ENCODE results near the gene ZNF12.

The ZNF12 gene

GRCh38 chr7:6647541-6647940 lies 59.2 kb downstream of the ZNF12 start:
- Histone ChIP-seq H3K4me1 (ENCODE audit: control insufficient read depth, insufficient read depth, low read length) (no peaks in the 10 kb centered on the region), H3K27ac (ENCODE audit: low read length) (no peak overlapping the region)
- DNase-seq (ENCODE audit: low read depth, low spot score) = no peak

DNA sequence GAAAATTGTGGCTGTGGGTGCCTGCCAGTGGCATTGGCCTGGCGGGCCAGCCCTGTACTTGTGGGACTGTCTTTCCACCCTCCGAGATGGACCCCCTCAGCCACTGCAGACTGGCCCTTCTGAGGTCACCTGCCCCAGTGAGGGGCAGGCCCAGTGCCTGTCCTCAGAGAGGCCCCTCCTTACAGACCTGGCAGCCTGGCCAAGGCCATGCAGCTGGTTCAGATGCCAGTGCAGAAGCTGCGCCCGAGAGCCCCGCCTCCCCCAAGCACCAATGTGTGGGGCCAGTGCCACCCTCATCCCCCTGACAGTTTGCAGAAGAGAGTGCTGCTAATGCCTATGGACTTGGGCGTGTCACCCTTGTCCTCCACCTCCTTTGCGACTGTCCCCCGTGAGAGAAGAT lies 59.7 kb downstream of the ZNF12 start:
- no peak for DNase-seq (ENCODE audit: low read depth, low spot score)
- H3K4me1 ChIP-seq (ENCODE audit: control insufficient read depth, insufficient read depth, low read length) = no peaks in the 10 kb centered on the region
- no peak overlapping the region for H3K27ac ChIP-seq (ENCODE audit: low read length)
- no peaks in the 10 kb centered on the region for H3K9me3 ChIP-seq (ENCODE audit: control insufficient read depth, insufficient read depth, low read length)
- no peaks in the 10 kb centered on the region for H3K27me3 ChIP-seq (ENCODE audit: control insufficient read depth, insufficient read depth, low read length)
- no CpG with 5 or more reads among the region's 8 CpGs for WGBS (ENCODE audit: insufficient coverage, insufficient read length)
- H3K36me3 ChIP-seq (ENCODE audit: control insufficient read depth, insufficient read depth, low read length) = peaks cover 5% of the 10 kb centered on the region
- no peak overlapping the region for H3K4me3 ChIP-seq (ENCODE audit: low read length)

More at GRCh38 chr7:6647541-6647940, 59.2 kb downstream of the ZNF12 start:
- Histone ChIP-seq H3K27me3 (ENCODE audit: control insufficient read depth, insufficient read depth, low read length) (no peaks in the 10 kb centered on the region), H3K36me3 (ENCODE audit: control insufficient read depth, insufficient read depth, low read length) (peaks cover 8% of the 10 kb centered on the region), H3K4me3 (ENCODE audit: low read length) (no peak overlapping the region), H3K9me3 (ENCODE audit: control insufficient read depth, insufficient read depth, low read length) (peaks cover 1% of the 10 kb centered on the region; the same call in 1 of the 2 replicates)
- WGBS (ENCODE audit: insufficient coverage, insufficient read length) = no CpG with 5 or more reads among the region's 14 CpGs

DNA sequence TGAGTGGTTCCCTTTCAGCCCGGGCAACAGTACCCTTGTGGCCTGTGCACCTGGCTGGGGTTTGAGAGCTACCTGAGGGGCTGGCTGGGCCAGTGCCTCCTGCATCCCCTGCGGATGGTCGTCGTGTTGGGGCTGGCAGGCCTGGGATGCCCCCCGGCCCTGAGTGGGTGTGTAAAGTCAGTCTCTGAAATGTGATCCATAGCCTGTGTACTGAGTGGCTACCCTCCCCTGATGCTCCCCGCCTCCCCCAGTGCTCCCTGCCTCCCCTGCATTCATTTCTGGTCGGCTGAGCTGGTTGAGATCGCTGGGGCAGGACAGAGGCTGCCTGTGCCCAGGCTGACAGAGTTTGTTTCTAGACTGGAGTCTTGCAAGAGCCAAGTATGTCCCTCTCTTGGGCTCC lies 60.3 kb downstream of the ZNF12 start:
- H3K27ac ChIP-seq (ENCODE audit: low read length) = no peak overlapping the region
- no peaks in the 10 kb centered on the region for H3K27me3 ChIP-seq (ENCODE audit: control insufficient read depth, insufficient read depth, low read length)
- no CpG with 5 or more reads among the region's 8 CpGs for WGBS (ENCODE audit: insufficient coverage, insufficient read length)
- peaks cover 5% of the 10 kb centered on the region for H3K36me3 ChIP-seq (ENCODE audit: control insufficient read depth, insufficient read depth, low read length)
- DNase-seq (ENCODE audit: low read depth, low spot score) = no peak
- H3K9me3 ChIP-seq (ENCODE audit: control insufficient read depth, insufficient read depth, low read length) = no peaks in the 10 kb centered on the region
- no peaks in the 10 kb centered on the region for H3K4me1 ChIP-seq (ENCODE audit: control insufficient read depth, insufficient read depth, low read length)
- H3K4me3 ChIP-seq (ENCODE audit: low read length) = no peak overlapping the region

DNA sequence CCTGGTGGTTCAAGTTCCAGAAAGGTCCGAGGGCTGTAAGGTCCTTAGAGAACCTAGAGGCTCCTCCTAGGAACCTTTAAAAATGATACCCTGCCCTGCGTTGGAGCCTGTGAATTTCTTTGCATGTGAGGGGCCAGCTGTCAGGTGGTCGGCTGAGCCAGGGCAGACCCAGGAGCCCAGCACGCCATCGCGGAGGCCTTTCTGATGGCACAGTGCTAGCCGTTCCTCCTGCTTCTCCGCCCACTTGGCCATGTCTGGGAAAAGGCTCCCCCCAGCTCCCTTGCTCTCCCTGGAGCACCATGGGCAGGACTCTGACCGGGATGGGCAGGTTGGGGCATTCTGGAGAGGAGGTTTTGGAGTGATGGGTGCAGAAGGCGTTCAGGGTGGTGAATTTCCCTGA lies 62.0 kb downstream of the ZNF12 start:
- Histone ChIP-seq H3K4me1 (ENCODE audit: control insufficient read depth, insufficient read depth, low read length) (no peaks in the 10 kb centered on the region; the same call in 1 of the 2 replicates), H3K27ac (ENCODE audit: low read length) (no peak overlapping the region), H3K36me3 (ENCODE audit: control insufficient read depth, insufficient read depth, low read length) (peaks cover 7% of the 10 kb centered on the region), H3K4me3 (ENCODE audit: low read length) (no peak overlapping the region), H3K27me3 (ENCODE audit: control insufficient read depth, insufficient read depth, low read length) (no peaks in the 10 kb centered on the region), H3K9me3 (ENCODE audit: control insufficient read depth, insufficient read depth, low read length) (no peaks in the 10 kb centered on the region)
- no peak for DNase-seq (ENCODE audit: low read depth, low spot score)
- WGBS (ENCODE audit: insufficient coverage, insufficient read length) = no CpG with 5 or more reads among the region's 10 CpGs

DNA sequence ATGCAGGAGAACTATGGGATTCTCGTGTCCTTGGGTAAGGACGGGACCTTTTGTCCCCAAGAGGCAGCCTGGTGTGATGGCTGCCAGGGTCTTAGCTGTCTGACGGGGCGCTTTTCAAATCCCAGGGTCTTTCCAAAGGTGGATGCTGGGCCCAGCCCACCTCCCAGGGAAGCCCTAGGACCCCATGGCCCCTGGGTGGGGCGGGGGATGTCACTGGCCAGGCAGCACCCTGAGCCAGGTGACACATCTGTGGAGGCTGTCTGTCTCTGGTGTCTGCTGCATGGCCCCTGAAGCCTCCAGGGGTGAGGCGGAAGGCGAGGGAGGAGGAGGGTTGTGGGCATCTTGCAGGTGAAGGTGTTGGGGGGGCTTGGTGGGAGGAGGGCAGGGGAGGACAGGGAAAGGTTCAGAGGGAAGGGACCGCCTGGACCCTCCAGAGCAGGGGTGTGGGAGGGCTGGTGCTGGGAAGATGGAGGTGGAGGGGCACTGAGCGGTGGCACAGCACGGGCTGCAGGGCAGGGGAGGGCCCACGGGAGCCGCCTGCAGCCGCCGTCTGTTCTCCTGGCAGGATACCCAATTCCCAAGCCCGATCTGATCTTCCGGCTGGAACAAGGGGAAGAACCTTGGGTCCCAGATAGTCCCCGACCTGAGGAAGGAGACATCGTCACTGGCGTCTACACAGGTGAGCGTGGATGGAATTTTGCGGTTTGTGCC lies 62.7 kb downstream of the ZNF12 start:
- Histone ChIP-seq H3K9me3 (ENCODE audit: control insufficient read depth, insufficient read depth, low read length) (no peaks in the 10 kb centered on the region), H3K4me3 (ENCODE audit: low read length) (no peak overlapping the region), H3K36me3 (ENCODE audit: control insufficient read depth, insufficient read depth, low read length) (peaks cover 7% of the 10 kb centered on the region), H3K27me3 (ENCODE audit: control insufficient read depth, insufficient read depth, low read length) (no peaks in the 10 kb centered on the region), H3K27ac (ENCODE audit: low read length) (no peak overlapping the region), H3K4me1 (ENCODE audit: control insufficient read depth, insufficient read depth, low read length) (no peaks in the 10 kb centered on the region; the same call in 1 of the 2 replicates)
- DNase-seq (ENCODE audit: low read depth, low spot score) = no peak
- WGBS (ENCODE audit: insufficient coverage, insufficient read length) = no CpG with 5 or more reads among the region's 21 CpGs

DNA sequence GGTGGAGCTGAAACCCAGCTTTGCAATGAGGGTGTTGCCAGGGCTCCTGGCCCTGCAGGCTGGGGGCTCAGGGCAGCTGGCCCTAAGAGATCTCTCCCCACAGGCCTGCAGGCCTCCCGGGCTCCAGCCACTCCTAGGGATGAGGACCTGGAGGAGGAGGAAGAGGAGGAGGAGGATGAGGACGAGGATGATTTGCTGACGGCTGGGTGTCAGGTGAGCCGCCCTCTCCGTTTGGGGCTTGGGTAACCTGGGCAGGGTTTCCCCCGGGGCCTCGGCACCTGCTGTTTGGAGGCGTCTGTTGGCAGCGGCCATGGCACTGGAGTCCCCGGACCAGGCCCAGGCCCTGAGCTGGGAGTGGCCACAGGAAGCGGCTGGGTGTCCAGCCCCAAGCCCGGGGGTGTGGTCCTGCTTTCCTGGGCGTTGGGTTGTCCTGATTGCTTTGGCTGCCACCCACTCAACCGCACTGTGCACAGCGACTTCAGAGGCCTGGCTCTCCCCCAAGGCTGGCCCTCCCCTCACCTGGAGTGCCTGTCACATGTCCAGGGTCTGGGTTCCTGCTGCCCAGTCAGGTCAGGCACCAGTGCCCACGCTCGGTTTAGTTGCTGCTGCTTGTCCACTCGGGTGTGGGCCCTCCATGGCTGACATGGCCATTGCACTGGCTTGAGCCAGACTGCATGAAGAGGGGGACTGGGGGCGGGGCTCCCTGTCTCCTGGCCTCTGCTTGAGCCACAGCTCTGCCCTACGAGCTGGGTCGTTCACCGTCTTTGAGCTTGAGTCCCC lies 63.7 kb downstream of the ZNF12 start:
- Histone ChIP-seq H3K27me3 (ENCODE audit: control insufficient read depth, insufficient read depth, low read length) (no peaks in the 10 kb centered on the region), H3K4me3 (ENCODE audit: low read length) (no peak overlapping the region), H3K4me1 (ENCODE audit: control insufficient read depth, insufficient read depth, low read length) (peaks cover 2% of the 10 kb centered on the region; the same call in 1 of the 2 replicates), H3K27ac (ENCODE audit: low read length) (no peak overlapping the region), H3K36me3 (ENCODE audit: control insufficient read depth, insufficient read depth, low read length) (peaks cover 7% of the 10 kb centered on the region), H3K9me3 (ENCODE audit: control insufficient read depth, insufficient read depth, low read length) (no peaks in the 10 kb centered on the region)
- WGBS (ENCODE audit: insufficient coverage, insufficient read length) = no CpG with 5 or more reads among the region's 22 CpGs
- no peak for DNase-seq (ENCODE audit: low read depth, low spot score)

DNA sequence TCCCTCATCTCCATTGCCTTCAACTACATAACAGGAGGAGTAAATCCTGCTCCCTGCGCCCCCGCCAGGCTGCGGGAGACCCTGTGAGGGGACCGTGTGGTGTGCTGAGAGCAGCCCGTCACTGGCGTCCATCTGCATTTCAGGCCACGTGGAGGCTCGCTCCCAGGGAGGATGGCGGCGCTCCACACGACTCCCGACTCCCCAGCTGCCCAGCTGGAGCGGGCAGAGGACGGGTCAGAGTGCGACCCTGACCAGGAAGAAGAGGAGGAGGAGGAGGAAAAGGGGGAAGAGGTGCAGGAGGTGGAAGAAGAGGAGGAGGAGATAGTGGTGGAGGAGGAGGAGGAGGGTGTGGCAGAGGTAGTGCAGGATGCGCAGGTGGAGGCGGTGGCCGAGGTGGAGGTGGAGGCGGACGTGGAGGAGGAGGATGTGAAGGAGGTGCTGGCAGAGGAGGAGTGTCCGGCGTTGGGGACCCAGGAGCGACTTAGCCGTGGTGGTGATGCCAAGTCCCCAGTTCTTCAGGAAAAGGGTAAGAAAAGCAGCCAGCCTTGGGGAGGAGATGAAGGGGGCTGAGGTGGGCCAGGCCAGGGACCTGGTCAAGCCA lies 64.4 kb downstream of the ZNF12 start:
- Histone ChIP-seq H3K36me3 (ENCODE audit: control insufficient read depth, insufficient read depth, low read length) (peaks cover 7% of the 10 kb centered on the region), H3K4me3 (ENCODE audit: low read length) (no peak overlapping the region), H3K27me3 (ENCODE audit: control insufficient read depth, insufficient read depth, low read length) (no peaks in the 10 kb centered on the region), H3K27ac (ENCODE audit: low read length) (no peak overlapping the region), H3K9me3 (ENCODE audit: control insufficient read depth, insufficient read depth, low read length) (no peaks in the 10 kb centered on the region), H3K4me1 (ENCODE audit: control insufficient read depth, insufficient read depth, low read length) (peaks cover 2% of the 10 kb centered on the region; the same call in 1 of the 2 replicates)
- no peak for DNase-seq (ENCODE audit: low read depth, low spot score)
- WGBS (ENCODE audit: insufficient coverage, insufficient read length) = no CpG with 5 or more reads among the region's 24 CpGs

DNA sequence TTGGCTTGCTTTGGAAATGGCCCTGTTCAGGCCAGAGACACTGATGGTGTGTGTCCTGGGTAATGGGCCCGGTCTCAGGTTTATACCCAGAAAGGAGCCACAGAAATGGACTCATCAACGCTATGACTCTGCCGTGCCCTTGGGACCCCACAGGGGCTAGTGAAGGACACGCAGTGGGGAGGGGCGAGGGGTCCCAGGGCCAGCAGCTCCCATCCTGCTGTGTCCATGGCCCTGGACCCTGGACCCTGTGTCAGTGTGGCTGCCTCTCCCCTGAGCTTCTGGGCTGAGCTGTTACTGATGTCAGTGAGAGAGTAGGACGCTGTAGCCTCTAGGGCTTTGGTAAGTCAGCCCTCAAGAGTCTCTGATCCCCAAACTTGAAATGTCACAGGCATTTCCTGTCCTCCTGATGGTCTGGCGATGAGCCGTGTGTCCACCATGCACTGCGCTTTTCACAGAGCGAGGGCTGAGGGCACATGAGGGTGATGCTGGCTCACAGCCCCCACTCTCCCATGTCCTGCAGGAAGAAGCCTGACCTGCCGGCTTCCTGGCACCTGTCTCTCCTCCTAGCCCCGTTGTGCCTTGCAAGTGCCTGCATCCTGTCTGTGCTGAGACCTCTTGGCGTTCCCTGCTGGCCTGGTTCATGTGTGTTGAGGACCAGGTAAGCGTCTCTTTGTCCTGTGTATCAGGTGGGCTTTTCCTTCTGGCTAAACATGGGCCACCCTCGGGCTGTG lies 65.3 kb downstream of the ZNF12 start:
- Histone ChIP-seq H3K4me1 (ENCODE audit: control insufficient read depth, insufficient read depth, low read length) (peaks cover 2% of the 10 kb centered on the region; the same call in 1 of the 2 replicates), H3K36me3 (ENCODE audit: control insufficient read depth, insufficient read depth, low read length) (peaks cover 7% of the 10 kb centered on the region), H3K27ac (ENCODE audit: low read length) (no peak overlapping the region), H3K4me3 (ENCODE audit: low read length) (no peak overlapping the region), H3K9me3 (ENCODE audit: control insufficient read depth, insufficient read depth, low read length) (no peaks in the 10 kb centered on the region), H3K27me3 (ENCODE audit: control insufficient read depth, insufficient read depth, low read length) (no peaks in the 10 kb centered on the region)
- WGBS (ENCODE audit: insufficient coverage, insufficient read length) = no CpG with 5 or more reads among the region's 15 CpGs
- no peak for DNase-seq (ENCODE audit: low read depth, low spot score)

GRCh38 chr7:6640246-6640721 lies 66.5 kb downstream of the ZNF12 start:
- Histone ChIP-seq H3K27me3 (ENCODE audit: control insufficient read depth, insufficient read depth, low read length) (no peaks in the 10 kb centered on the region), H3K4me3 (ENCODE audit: low read length) (no peak overlapping the region), H3K4me1 (ENCODE audit: control insufficient read depth, insufficient read depth, low read length) (peaks cover 2% of the 10 kb centered on the region; the same call in 1 of the 2 replicates), H3K27ac (ENCODE audit: low read length) (no peak overlapping the region), H3K9me3 (ENCODE audit: control insufficient read depth, insufficient read depth, low read length) (no peaks in the 10 kb centered on the region), H3K36me3 (ENCODE audit: control insufficient read depth, insufficient read depth, low read length) (peaks cover 7% of the 10 kb centered on the region)
- no CpG with 5 or more reads among the region's 11 CpGs for WGBS (ENCODE audit: insufficient coverage, insufficient read length)
- peak; percentile 55 for DNase-seq (ENCODE audit: low read depth, low spot score)

GRCh38 chr7:6639627-6640026 lies 67.1 kb downstream of the ZNF12 start:
- WGBS (ENCODE audit: insufficient coverage, insufficient read length) = no CpG with 5 or more reads among the region's 11 CpGs
- Histone ChIP-seq H3K27me3 (ENCODE audit: control insufficient read depth, insufficient read depth, low read length) (no peaks in the 10 kb centered on the region), H3K4me3 (ENCODE audit: low read length) (no peak overlapping the region), H3K4me1 (ENCODE audit: control insufficient read depth, insufficient read depth, low read length) (peaks cover 2% of the 10 kb centered on the region; the same call in 1 of the 2 replicates), H3K9me3 (ENCODE audit: control insufficient read depth, insufficient read depth, low read length) (no peaks in the 10 kb centered on the region), H3K36me3 (ENCODE audit: control insufficient read depth, insufficient read depth, low read length) (peaks cover 7% of the 10 kb centered on the region), H3K27ac (ENCODE audit: low read length) (no peak overlapping the region)
- no peak for DNase-seq (ENCODE audit: low read depth, low spot score)

Measured in iPS DF 6.9 (cell line).